Mesothelial cell of epicardium (in vitro differentiated cells): ENCODE results near the gene CCDC6. TPM values are rescaled to one million over a fixed set of nuclear protein-coding genes. Genes with fewer than 3 reads are reported as not detected.
"Not testable (repeated sequence)": the region's sequence is repeated elsewhere in the genome, so short reads cannot be mapped to it uniquely, and the experiment has no call there.

Source experiments
- DNase-seq, 2 experiments: peaks; one replicate each; pipeline ENCODE4 v3.0.0; 2021; ENCODE audit warnings: low spot score in 2 of 2; ENCODE audit not compliant: unreplicated experiment in 2 of 2
- H3K27ac Mint-ChIP-seq: 2 replicates; pipeline ENCODE4 v1.8.0; 2021; ENCODE audit warnings: mixed read lengths
- H3K27me3 Mint-ChIP-seq: 2 replicates; pipeline ENCODE4 v1.8.0; 2021; ENCODE audit warnings: low read depth, mixed read lengths
- H3K36me3 Mint-ChIP-seq: 2 replicates; pipeline ENCODE4 v1.8.0; 2021; ENCODE audit warnings: mixed read lengths
- H3K4me1 Mint-ChIP-seq: 2 replicates; pipeline ENCODE4 v1.8.0; 2021; ENCODE audit warnings: mixed read lengths
- H3K4me3 Mint-ChIP-seq: 2 replicates; pipeline ENCODE4 v1.8.0; 2021; ENCODE audit warnings: mild to moderate bottlenecking, moderate library complexity, mixed read lengths
- H3K9me3 Mint-ChIP-seq: 2 replicates; pipeline ENCODE4 v1.8.0; 2021; ENCODE audit warnings: mixed read lengths
- CTCF ChIP-seq: fragments of 200-600 bp; sonication (generic); IDR thresholded peaks from one replicate; pipeline ENCODE4 v1.5.0; 2021; ENCODE audit warnings: antibody characterized with exemption; ENCODE audit not compliant: unreplicated experiment
- total RNA-seq: library from RNA; stranded (reverse); gene quantifications from 3 replicates; pipeline ENCODE4 v1.2.1, GENCODE V29; 2021

CCDC6 gene
- total RNA-seq, 1 donor from 2014 or later = 50.5 TPM

- no peak overlapping the region for H3K27ac Mint-ChIP-seq
- no peaks in the 10 kb centered on the region for H3K4me1 Mint-ChIP-seq
- no peak for DNase-seq
- H3K4me3 Mint-ChIP-seq = no peak overlapping the region
- peaks cover 3% of the 10 kb centered on the region for H3K9me3 Mint-ChIP-seq
- no peaks in the 10 kb centered on the region for H3K36me3 Mint-ChIP-seq
- no peaks in the 10 kb centered on the region for H3K27me3 Mint-ChIP-seq
- TF ChIP-seq CTCF = no peak
These were observed 39.2 kb upstream of the CCDC6 start for GRCh38 chr10:59945590-59945989.

- no peaks in the 10 kb centered on the region for H3K27me3 Mint-ChIP-seq
- no peak overlapping the region for H3K27ac Mint-ChIP-seq
- H3K9me3 Mint-ChIP-seq = peaks cover 3% of the 10 kb centered on the region
- H3K4me1 Mint-ChIP-seq = no peaks in the 10 kb centered on the region
- H3K4me3 Mint-ChIP-seq = no peak overlapping the region
- TF ChIP-seq CTCF = no peak
- no peaks in the 10 kb centered on the region for H3K36me3 Mint-ChIP-seq
- DNase-seq = no peak
These were observed 38.1 kb upstream of the CCDC6 start for GRCh38 chr10:59944339-59944935.

- H3K4me3 Mint-ChIP-seq = no peak overlapping the region
- H3K36me3 Mint-ChIP-seq = no peaks in the 10 kb centered on the region
- no peaks in the 10 kb centered on the region for H3K4me1 Mint-ChIP-seq
- peaks cover 3% of the 10 kb centered on the region for H3K9me3 Mint-ChIP-seq
- H3K27me3 Mint-ChIP-seq = no peaks in the 10 kb centered on the region
- no peak for TF ChIP-seq CTCF
- DNase-seq = no peak
- no peak overlapping the region for H3K27ac Mint-ChIP-seq
These were observed 36.2 kb upstream of the CCDC6 start for GRCh38 chr10:59942556-59942955.

- Mint-ChIP-seq H3K36me3 (no peaks in the 10 kb centered on the region), H3K4me3 (no peak overlapping the region), H3K4me1 (peaks cover 4% of the 10 kb centered on the region), H3K9me3 (peaks cover 3% of the 10 kb centered on the region), H3K27me3 (no peaks in the 10 kb centered on the region), H3K27ac (no peak overlapping the region)
- DNase-seq = no peak
- TF ChIP-seq CTCF = no peak
These were observed 31.4 kb upstream of the CCDC6 start for GRCh38 chr10:59937720-59938119.

- TF ChIP-seq CTCF = no peak
- Mint-ChIP-seq H3K27ac (no peak overlapping the region), H3K9me3 (peaks cover 5% of the 10 kb centered on the region), H3K27me3 (no peaks in the 10 kb centered on the region), H3K4me3 (no peak overlapping the region), H3K4me1 (peaks cover 4% of the 10 kb centered on the region), H3K36me3 (no peaks in the 10 kb centered on the region)
- DNase-seq = no peak
These were observed 28.3 kb upstream of the CCDC6 start for GRCh38 chr10:59934701-59935100.

GRCh38 chr10:59930788-59931521, 24.6 kb upstream of the CCDC6 start:
- H3K4me3 Mint-ChIP-seq, H3K36me3 Mint-ChIP-seq, H3K27me3 Mint-ChIP-seq, H3K9me3 Mint-ChIP-seq, DNase-seq, H3K4me1 Mint-ChIP-seq, H3K27ac Mint-ChIP-seq: not testable (repeated sequence)
